Smooth muscle cell (in vitro differentiated cells): ENCODE results near the gene TSPAN7. TPM values are rescaled to one million over a fixed set of nuclear protein-coding genes. Genes with fewer than 3 reads are reported as not detected.

ENCODE experiments used
- DNase-seq: peaks from one replicate; lab custom pipeline; 2025; ENCODE audit not compliant: unreplicated experiment; lab: John Stamatoyannopoulos, UW
- H2AFZ ChIP-seq: fragments of 200-600 bp; sonication (generic); 2 replicates; pipeline ENCODE4 v1.6.0; 2016; ENCODE audit warnings: antibody characterized with exemption, low read depth, mild to moderate bottlenecking
- H3F3A ChIP-seq: fragments of 200-600 bp; sonication (generic); 2 replicates; pipeline ENCODE4 v1.6.0; 2017; ENCODE audit warnings: antibody characterized with exemption, low read depth
- H3K27ac ChIP-seq: fragments of 200-600 bp; sonication (generic); 2 replicates; pipeline ENCODE4 v1.5.1; 2016; ENCODE audit warnings: low read depth, mild to moderate bottlenecking
- H3K27me3 ChIP-seq: fragments of 200-600 bp; sonication (generic); 2 replicates; pipeline ENCODE4 v1.6.1; 2016; ENCODE audit warnings: low read depth, mild to moderate bottlenecking
- H3K36me3 ChIP-seq: fragments of 200-600 bp; sonication (generic); 2 replicates; pipeline ENCODE4 v1.5.1; 2016; ENCODE audit warnings: low read depth
- H3K4me1 ChIP-seq: fragments of 200-600 bp; sonication (generic); 2 replicates; pipeline ENCODE4 v1.5.1; 2016; ENCODE audit warnings: low read depth
- H3K4me2 ChIP-seq: fragments of 200-600 bp; sonication (generic); 2 replicates; pipeline ENCODE4 v1.6.0; 2016; ENCODE audit warnings: mild to moderate bottlenecking
- H3K4me3 ChIP-seq: fragments of 200-600 bp; sonication (generic); 2 replicates; pipeline ENCODE4 v1.5.1; 2016; ENCODE audit warnings: mild to moderate bottlenecking
- H3K79me2 ChIP-seq: fragments of 200-600 bp; sonication (generic); 2 replicates; pipeline ENCODE4 v1.6.0; 2016; ENCODE audit warnings: low read depth, mild to moderate bottlenecking
- H3K9ac ChIP-seq: fragments of 200-600 bp; sonication (generic); 2 replicates; pipeline ENCODE4 v1.6.0; 2016; ENCODE audit warnings: low read depth
- H3K9me3 ChIP-seq: fragments of 200-600 bp; sonication (generic); replicated peaks from 2 replicates; pipeline ENCODE4 v1.5.1; 2016; ENCODE audit warnings: low read depth
- H4K20me1 ChIP-seq: fragments of 200-600 bp; sonication (generic); 2 replicates; pipeline ENCODE4 v1.6.0; 2016; ENCODE audit warnings: low read depth
- CTCF ChIP-seq: fragments of 200-600 bp; sonication (generic); IDR thresholded peaks from 2 replicates; pipeline ENCODE4 v1.5.1; 2017; ENCODE audit warnings: borderline replicate concordance, mild to moderate bottlenecking, antibody characterized with exemption; ENCODE audit not compliant: insufficient read depth, poor library complexity, severe bottlenecking
- WGBS: methylation state at CpG from one replicate; pipeline ENCODE4 v1.1.7; 2016; ENCODE audit warnings: low lambda C conversion rate; 5-methylcytosine and 5-hydroxymethylcytosine counted together
- polyA plus RNA-seq: library from polyadenylated mRNA; unstranded; fragments of >200 nt; fragmentation: Nextera tagmentation; extraction: Ambion mirVana; gene quantifications from 2 replicates; pipeline ENCODE4 v1.2.1, GENCODE V29; 2016
- total RNA-seq: library from RNA; depleted of rRNA; stranded (reverse); fragments of >200 nt; gene quantifications from 2 replicates; pipeline ENCODE4 v1.2.3, GENCODE V29; 2014

Gene TSPAN7
- total and polyA plus RNA-seq, 2 experiments from 2014 or later = 1.5 to 3.9 TPM

GRCh38 chrX:38675856-38676255 lies 114.5 kb downstream of the TSPAN7 start:
- H3K4me2 ChIP-seq = no peak overlapping the region
- H3K9ac ChIP-seq = no peak overlapping the region
- no peak for DNase-seq
- no peaks in the 10 kb centered on the region for H3F3A ChIP-seq
- no peak overlapping the region for H2AFZ ChIP-seq
- no peaks in the 10 kb centered on the region for H3K79me2 ChIP-seq
- H3K9me3 ChIP-seq = no peaks in the 10 kb centered on the region
- 55% methylated on average over 3 of the region's 3 CpGs for WGBS
- no peak overlapping the region for H3K4me3 ChIP-seq
- no peaks in the 10 kb centered on the region for H3K27me3 ChIP-seq
- no peaks in the 10 kb centered on the region for H3K4me1 ChIP-seq
- TF ChIP-seq CTCF = no peak
- no peaks in the 10 kb centered on the region for H3K36me3 ChIP-seq
- no peaks in the 10 kb centered on the region for H4K20me1 ChIP-seq
- no peak overlapping the region for H3K27ac ChIP-seq

- H3K27me3 ChIP-seq = no peaks in the 10 kb centered on the region
- WGBS = 68% methylated on average over 4 of the region's 4 CpGs
- DNase-seq = no peak
These were observed 116.8 kb downstream of the TSPAN7 start for GRCh38 chrX:38678183-38678582.

GRCh38 chrX:38678821-38679220 lies 117.5 kb downstream of the TSPAN7 start:
- no peaks in the 10 kb centered on the region for H3F3A ChIP-seq
- no peaks in the 10 kb centered on the region for H4K20me1 ChIP-seq
- DNase-seq = no peak
- H3K36me3 ChIP-seq = no peaks in the 10 kb centered on the region
- H3K27me3 ChIP-seq = no peaks in the 10 kb centered on the region
- H3K4me3 ChIP-seq = no peak overlapping the region
- WGBS = 84% methylated on average over 2 of the region's 2 CpGs
- H3K4me1 ChIP-seq = no peaks in the 10 kb centered on the region
- no peaks in the 10 kb centered on the region for H3K79me2 ChIP-seq
- H3K9ac ChIP-seq = no peak overlapping the region
- H3K27ac ChIP-seq = no peak overlapping the region
- no peak overlapping the region for H3K4me2 ChIP-seq
- H3K9me3 ChIP-seq = no peaks in the 10 kb centered on the region
- TF ChIP-seq CTCF = no peak
- no peak overlapping the region for H2AFZ ChIP-seq

More at GRCh38 chrX:38678183-38678582, 116.8 kb downstream of the TSPAN7 start:
- Histone ChIP-seq H2AFZ (no peak overlapping the region), H4K20me1 (no peaks in the 10 kb centered on the region), H3K36me3 (no peaks in the 10 kb centered on the region), H3K4me2 (no peak overlapping the region), H3K79me2 (no peaks in the 10 kb centered on the region), H3K4me3 (no peak overlapping the region), H3K9ac (no peak overlapping the region), H3F3A (no peaks in the 10 kb centered on the region), H3K9me3 (no peaks in the 10 kb centered on the region), H3K4me1 (no peaks in the 10 kb centered on the region), H3K27ac (no peak overlapping the region)
- TF ChIP-seq CTCF = no peak

GRCh38 chrX:38679695-38680094 lies 118.4 kb downstream of the TSPAN7 start:
- no peak for TF ChIP-seq CTCF
- Histone ChIP-seq H3K36me3 (no peaks in the 10 kb centered on the region), H3K27ac (no peak overlapping the region), H3K4me3 (no peak overlapping the region), H3K9me3 (no peaks in the 10 kb centered on the region), H3K79me2 (no peaks in the 10 kb centered on the region), H2AFZ (no peak overlapping the region), H3F3A (no peaks in the 10 kb centered on the region), H4K20me1 (no peaks in the 10 kb centered on the region), H3K4me2 (no peak overlapping the region), H3K27me3 (no peaks in the 10 kb centered on the region), H3K9ac (no peak overlapping the region), H3K4me1 (no peaks in the 10 kb centered on the region)
- 87% methylated on average over 2 of the region's 2 CpGs for WGBS
- no peak for DNase-seq
